Ishikawa (cell line): ENCODE data around the gene METTL13.

ENCODE experiments used
- CEBPB ChIP-seq: IDR thresholded peaks from 2 replicates; pipeline ENCODE4 v1.6.1; 2012
- CREB1 ChIP-seq: IDR thresholded peaks from 2 replicates; pipeline ENCODE4 v1.6.1; 2012; ENCODE audit warnings: low read depth
- EGR1 ChIP-seq: IDR thresholded peaks from 2 replicates; pipeline ENCODE4 v1.6.1; 2012
- EP300 ChIP-seq: IDR thresholded peaks from 2 replicates; pipeline ENCODE4 v1.6.1; 2012; ENCODE audit warnings: borderline replicate concordance
- FOXM1 ChIP-seq: IDR thresholded peaks from 2 replicates; pipeline ENCODE4 v1.6.1; 2012; ENCODE audit warnings: low read depth, borderline replicate concordance
- MAX ChIP-seq: IDR thresholded peaks from 2 replicates; pipeline ENCODE4 v1.6.1; 2012
- NFIC ChIP-seq: IDR thresholded peaks from 2 replicates; pipeline ENCODE4 v1.6.1; 2012
- RAD21 ChIP-seq: IDR thresholded peaks from 2 replicates; pipeline ENCODE4 v1.6.1; 2012; ENCODE audit warnings: low read depth
- REST ChIP-seq: IDR thresholded peaks from 2 replicates; pipeline ENCODE4 v1.6.1; 2012; ENCODE audit warnings: low read depth, mild to moderate bottlenecking
- TAF1 ChIP-seq: IDR thresholded peaks from 2 replicates; pipeline ENCODE4 v1.6.1; 2012; ENCODE audit warnings: low read depth, mild to moderate bottlenecking
- TCF12 ChIP-seq: IDR thresholded peaks from 2 replicates; pipeline ENCODE4 v1.6.1; 2012; ENCODE audit warnings: low read depth
- TEAD4 ChIP-seq: IDR thresholded peaks from 2 replicates; pipeline ENCODE4 v1.6.1; 2012
- USF1 ChIP-seq: IDR thresholded peaks from 2 replicates; pipeline ENCODE4 v1.6.1; 2012
- YY1 ChIP-seq: IDR thresholded peaks from 2 replicates; pipeline ENCODE4 v1.6.1; 2012; ENCODE audit warnings: low read depth
- ZBTB7A ChIP-seq: IDR thresholded peaks from 2 replicates; pipeline ENCODE4 v1.6.1; 2012; ENCODE audit warnings: low read depth

METTL13 gene

GRCh38 chr1:171794085-171794484 lies 12.6 kb downstream of the METTL13 start:
- no peak for TF ChIP-seq USF1
- TF ChIP-seq TAF1: no peak
- no peak for TF ChIP-seq CEBPB

- no peak for TF ChIP-seq USF1
- TF ChIP-seq TAF1: no peak
- TF ChIP-seq TCF12: no peak
- TF ChIP-seq REST: no peak
- no peak for TF ChIP-seq CREB1
- TF ChIP-seq TEAD4: no peak
- no peak for TF ChIP-seq YY1
- TF ChIP-seq EP300: no peak
- no peak for TF ChIP-seq EGR1
Measured at GRCh38 chr1:171796592-171796991, 15.1 kb downstream of the METTL13 start.

GRCh38 chr1:171798311-171798710 lies 16.9 kb downstream of the METTL13 start:
- TF ChIP-seq YY1 (no peak), TAF1 (no peak), CEBPB (no peak), MAX (no peak), EP300 (no peak)

- TF ChIP-seq CEBPB (no peak), TCF12 (no peak), USF1 (no peak), EGR1 (no peak), EP300 (no peak), YY1 (no peak), TEAD4 (no peak), FOXM1 (no peak), TAF1 (no peak), CREB1 (no peak), RAD21 (no peak), REST (no peak), ZBTB7A (no peak), MAX (no peak), NFIC (no peak)
Measured at GRCh38 chr1:171798765-171799164, 17.3 kb downstream of the METTL13 start.

- no peak for TF ChIP-seq USF1
Measured at GRCh38 chr1:171799166-171799565, 17.7 kb downstream of the METTL13 start.

- TF ChIP-seq REST (no peak), CREB1 (no peak), ZBTB7A (no peak), TCF12 (no peak), YY1 (no peak), MAX (no peak), EP300 (no peak), CEBPB (no peak), NFIC (no peak), TAF1 (no peak), TEAD4 (no peak), RAD21 (no peak; the same call in 1 of the 2 replicates)
Measured at GRCh38 chr1:171800342-171800741, 18.9 kb downstream of the METTL13 start.
